K562 (cell line): ENCODE measurements around the gene CC2D1A. TPM values are rescaled to one million over a fixed set of nuclear protein-coding genes. Genes with fewer than 3 reads are reported as not detected.

Experiments
- CHAMP1 ChIP-seq: fragments of 450-650 bp; IDR thresholded peaks from 2 replicates; pipeline ENCODE4 v1.6.1; 2016; ENCODE audit warnings: mild to moderate bottlenecking
- FOXK2 ChIP-seq, 2 experiments: fragments of 450-650 bp; IDR thresholded peaks in 1 of 2; conservative IDR thresholded peaks in 1 of 2; 2 replicates each; pipeline ENCODE4 v1.6.1; 2016; ENCODE audit warnings: low read depth in 2 of 2, mild to moderate bottlenecking in 1 of 2
- LCOR ChIP-seq: sonication (generic); formaldehyde crosslinking; IDR thresholded peaks from 2 replicates; pipeline ENCODE4 v1.8.0; 2022; ENCODE audit warnings: mild to moderate bottlenecking, missing genetic modification reagents
- RFX7 ChIP-seq: fragments of 250-450 bp; sonication (Bioruptor Pico); IDR thresholded peaks from 2 replicates; pipeline ENCODE4 v1.5.1; 2021; ENCODE audit warnings: mild to moderate bottlenecking
- THRB ChIP-seq: fragments of 450-650 bp; formaldehyde crosslinking; conservative IDR thresholded peaks from 2 replicates; pipeline ENCODE4 v1.4.0; 2022; ENCODE audit warnings: mild to moderate bottlenecking, missing genetic modification characterization
- ZBTB11 ChIP-seq, 3 experiments: fragments of 200-800 bp in 1 of 3; fragments of 250-450 bp in 1 of 3; fragments of 450-650 bp in 1 of 3; sonication (Bioruptor Pico) in 1 of 3; sonication (Bioruptor generic) in 1 of 3; formaldehyde crosslinking in 1 of 3; IDR thresholded peaks; 2 replicates each; pipeline versions ENCODE4 v1.6.1 to v1.8.0; 2016 to 2022; ENCODE audit warnings: mild to moderate bottlenecking in 2 of 3, missing genetic modification characterization in 2 of 3, missing compliant biosample characterization in 1 of 3, moderate library complexity in 1 of 3
- ZBTB7A ChIP-seq: IDR thresholded peaks from 2 replicates; pipeline ENCODE4 v1.6.1; 2011; ENCODE audit warnings: low read depth, mild to moderate bottlenecking, low read length, moderate library complexity, borderline replicate concordance; ENCODE audit not compliant: control insufficient read depth
- ZNF3 ChIP-seq: fragments of 250-450 bp; sonication (Bioruptor Pico); IDR thresholded peaks from 2 replicates; pipeline ENCODE4 v1.5.0; 2021; ENCODE audit warnings: mild to moderate bottlenecking, moderate library complexity
- ZNF316 ChIP-seq: fragments of 450-650 bp; IDR thresholded peaks from 2 replicates; pipeline ENCODE4 v1.6.1; 2016
- ZNF778 ChIP-seq: fragments of 450-650 bp; formaldehyde crosslinking; IDR thresholded peaks from 2 replicates; pipeline ENCODE4 v1.4.0; 2020; ENCODE audit warnings: mild to moderate bottlenecking, moderate library complexity
- polyA plus RNA-seq, 8 experiments: library from polyadenylated mRNA; depleted of rRNA in 4 of 8; stranded (reverse) in 5 of 8; unstranded in 3 of 8; fragments of >200 nt; fragmentation: Nextera tagmentation in 2 of 8; fragmentation: Illumina TruSeq in 1 of 8; extraction: Ambion mirVana in 2 of 8; extraction: Trizol in 1 of 8; gene quantifications; 2 replicates each; pipeline versions ENCODE4 v1.2.1 to v1.2.3, GENCODE V29; 2011 to 2014; ENCODE audit warnings: inconsistent platforms in 1 of 8, missing spikeins in 1 of 8
- total RNA-seq, 7 experiments: library from RNA; depleted of rRNA in 6 of 7; stranded (reverse); fragments of >200 nt in 6 of 7; fragmentation: Illumina TruSeq in 2 of 7; extraction: Trizol in 2 of 7; gene quantifications; 2 replicates each; pipeline versions ENCODE4 v1.2.1 to v1.2.3, GENCODE V29; 2011 to 2021; ENCODE audit warnings: low replicate concordance in 1 of 7
- TF ChIP-seq, protein P1 (sequence below): fragments of 450-650 bp; IDR thresholded peaks from 2 replicates; pipeline ENCODE4 v1.6.1; 2017; ENCODE audit warnings: antibody characterized with exemption

The CC2D1A gene
- total and polyA plus RNA-seq, 9 of the 15 experiments (the other 6 are each of a cell fraction or from before 2014, with no cell fraction given): 0.32 to 31.0 (median 12.9) TPM

- no peak for TF ChIP-seq RFX7
- TF ChIP-seq ZNF316: no peak
- TF ChIP-seq CHAMP1: no peak
- TF ChIP-seq ZBTB11 (CRISPR knock-in tag; IDR thresholded peaks at IDR 0.05): no peak
- TF ChIP-seq ZBTB7A: peak; percentile 49; the same call in 1 of the 2 replicates
- TF ChIP-seq, protein P1, sequence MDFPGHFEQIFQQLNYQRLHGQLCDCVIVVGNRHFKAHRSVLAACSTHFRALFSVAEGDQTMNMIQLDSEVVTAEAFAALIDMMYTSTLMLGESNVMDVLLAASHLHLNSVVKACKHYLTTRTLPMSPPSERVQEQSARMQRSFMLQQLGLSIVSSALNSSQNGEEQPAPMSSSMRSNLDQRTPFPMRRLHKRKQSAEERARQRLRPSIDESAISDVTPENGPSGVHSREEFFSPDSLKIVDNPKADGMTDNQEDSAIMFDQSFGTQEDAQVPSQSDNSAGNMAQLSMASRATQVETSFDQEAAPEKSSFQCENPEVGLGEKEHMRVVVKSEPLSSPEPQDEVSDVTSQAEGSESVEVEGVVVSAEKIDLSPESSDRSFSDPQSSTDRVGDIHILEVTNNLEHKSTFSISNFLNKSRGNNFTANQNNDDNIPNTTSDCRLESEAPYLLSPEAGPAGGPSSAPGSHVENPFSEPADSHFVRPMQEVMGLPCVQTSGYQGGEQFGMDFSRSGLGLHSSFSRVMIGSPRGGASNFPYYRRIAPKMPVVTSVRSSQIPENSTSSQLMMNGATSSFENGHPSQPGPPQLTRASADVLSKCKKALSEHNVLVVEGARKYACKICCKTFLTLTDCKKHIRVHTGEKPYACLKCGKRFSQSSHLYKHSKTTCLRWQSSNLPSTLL: no peak
- no peak for TF ChIP-seq ZNF778 (CRISPR knock-in tag)
- peak; percentile 54 to 66; a peak in 2 of 4 replicates for TF ChIP-seq FOXK2 (conservative IDR thresholded peaks at IDR 0.05 in 1 of 2, IDR thresholded peaks at IDR 0.05 in 1 of 2; ENCODE audit: low read depth in 2 of 2)
- TF ChIP-seq ZNF3 (CRISPR knock-in tag): no peak
- no peak for TF ChIP-seq THRB (CRISPR knock-in tag)
- TF ChIP-seq LCOR (CRISPR knock-in tag): no peak
Observed at GRCh38 chr19:13952154-13952930, 46.3 kb downstream of the CC2D1A start, which contains the start of gene DCAF15 (continued).
